H9 (cell line): Measurements from ENCODE around the gene TFIP11. TPM values are rescaled to one million over a fixed set of nuclear protein-coding genes. Genes with fewer than 3 reads are reported as not detected.

Source experiments
- DNase-seq: peaks from one replicate; pipeline ENCODE4 v3.0.0-alpha.2; 2017
- H2AFZ ChIP-seq: one replicate; pipeline ENCODE4 v1.6.1; 2013; ENCODE audit warnings: mild to moderate bottlenecking, low read length, control low read depth, moderate library complexity
- H2AK5ac ChIP-seq: 2 replicates; pipeline ENCODE4 v1.6.1; 2013; ENCODE audit warnings: low read length, control low read depth, mixed read lengths; ENCODE audit not compliant: insufficient read length
- H2BK120ac ChIP-seq: one replicate; pipeline ENCODE4 v1.6.1; 2013; ENCODE audit warnings: low read depth, mild to moderate bottlenecking, low read length, control low read depth, inconsistent platforms; ENCODE audit not compliant: poor library complexity, severe bottlenecking
- H2BK12ac ChIP-seq: 2 replicates; pipeline ENCODE4 v1.6.1; 2013; ENCODE audit warnings: low read length, control low read depth, mixed read lengths, low read depth; ENCODE audit not compliant: insufficient read length
- H2BK15ac ChIP-seq: 2 replicates; pipeline ENCODE4 v1.6.1; 2013; ENCODE audit warnings: low read depth, low read length, control low read depth
- H2BK20ac ChIP-seq: one replicate; pipeline ENCODE4 v1.6.1; 2013; ENCODE audit warnings: low read depth, mild to moderate bottlenecking, low read length, control low read depth, inconsistent platforms; ENCODE audit not compliant: poor library complexity, severe bottlenecking
- H2BK5ac ChIP-seq: 2 replicates; pipeline ENCODE4 v1.6.1; 2013; ENCODE audit warnings: low read length, control low read depth, mixed read lengths; ENCODE audit not compliant: insufficient read length
- H3K14ac ChIP-seq: 2 replicates; pipeline ENCODE4 v1.6.1; 2013; ENCODE audit warnings: low read length, control low read depth; ENCODE audit not compliant: insufficient read depth
- H3K18ac ChIP-seq: 2 replicates; pipeline ENCODE4 v1.6.1; 2013; ENCODE audit warnings: low read depth, mild to moderate bottlenecking, mixed read lengths, low read length, control low read depth; ENCODE audit not compliant: insufficient read length
- H3K23ac ChIP-seq: 2 replicates; pipeline ENCODE4 v1.6.1; 2013; ENCODE audit warnings: low read length, control low read depth, mixed read lengths, low read depth; ENCODE audit not compliant: insufficient read length
- H3K23me2 ChIP-seq: 2 replicates; pipeline ENCODE4 v1.6.1; 2013; ENCODE audit warnings: low read depth, mild to moderate bottlenecking, mixed read lengths, low read length, control low read depth; ENCODE audit not compliant: insufficient read length, poor library complexity, severe bottlenecking
- H3K27ac ChIP-seq: 2 replicates; pipeline ENCODE4 v1.5.1; 2013; ENCODE audit warnings: low read length, control low read depth, mixed read lengths, low read depth; ENCODE audit not compliant: insufficient read length
- H3K27me3 ChIP-seq: 2 replicates; pipeline ENCODE4 v1.6.1; 2013; ENCODE audit warnings: low read length, control low read depth, inconsistent platforms; ENCODE audit not compliant: insufficient read depth
- H3K4ac ChIP-seq: 2 replicates; pipeline ENCODE4 v1.6.1; 2013; ENCODE audit warnings: low read depth, mild to moderate bottlenecking, control low read depth, inconsistent platforms, low read length, moderate library complexity
- H3K4me1 ChIP-seq: 2 replicates; pipeline ENCODE4 v1.6.1; 2013; ENCODE audit warnings: low read length, control low read depth, inconsistent platforms; ENCODE audit not compliant: insufficient read depth
- H3K4me2 ChIP-seq: 2 replicates; pipeline ENCODE4 v1.6.1; 2013; ENCODE audit warnings: low read length, control low read depth, mixed read lengths; ENCODE audit not compliant: insufficient read length, insufficient read depth
- H3K56ac ChIP-seq: 2 replicates; pipeline ENCODE4 v1.6.1; 2013; ENCODE audit warnings: low read depth, mild to moderate bottlenecking, mixed read lengths, low read length, control low read depth; ENCODE audit not compliant: insufficient read length
- H3K79me1 ChIP-seq: 2 replicates; pipeline ENCODE4 v1.6.1; 2013; ENCODE audit warnings: low read depth, mild to moderate bottlenecking, moderate library complexity, low read length, control low read depth, inconsistent platforms; ENCODE audit not compliant: insufficient read depth, poor library complexity, severe bottlenecking
- H3K79me2 ChIP-seq: 2 replicates; pipeline ENCODE4 v1.6.1; 2013; ENCODE audit warnings: low read length, control low read depth, inconsistent platforms; ENCODE audit not compliant: insufficient read depth
- H3K9ac ChIP-seq: 2 replicates; pipeline ENCODE4 v1.6.1; 2013; ENCODE audit warnings: low read length, control low read depth, mixed read lengths; ENCODE audit not compliant: insufficient read length; ENCODE audit errors: extremely low read depth
- H3K9me3 ChIP-seq: one replicate; pipeline ENCODE4 v1.6.1; 2013; ENCODE audit warnings: low read depth, low read length, inconsistent platforms; ENCODE audit not compliant: control insufficient read depth
- H3T11ph ChIP-seq: one replicate; pipeline ENCODE4 v1.6.1; 2013; ENCODE audit warnings: mild to moderate bottlenecking, low read length, control low read depth, inconsistent platforms
- H4K20me1 ChIP-seq: one replicate; pipeline ENCODE4 v1.6.1; 2013; ENCODE audit not compliant: control insufficient read depth, insufficient read length, insufficient read depth
- H4K5ac ChIP-seq: 2 replicates; pipeline ENCODE4 v1.6.1; 2013; ENCODE audit warnings: low read depth, mild to moderate bottlenecking, mixed read lengths, low read length, control low read depth; ENCODE audit not compliant: insufficient read length
- H4K8ac ChIP-seq: replicated peaks from 2 replicates; pipeline ENCODE4 v1.6.1; 2013; ENCODE audit warnings: low read length, control low read depth, mixed read lengths, low read depth; ENCODE audit not compliant: insufficient read length
- H4K91ac ChIP-seq: 2 replicates; pipeline ENCODE4 v1.6.1; 2013; ENCODE audit warnings: low read depth, mild to moderate bottlenecking, moderate library complexity, mixed read lengths, low read length, control low read depth; ENCODE audit not compliant: insufficient read length
- H3K27ac Mint-ChIP-seq, 3 experiments: 2 replicates in 2 of 3; 3 replicates in 1 of 3; pipeline ENCODE4 v1.8.0; 2020 to 2021; ENCODE audit warnings: mixed read lengths in 3 of 3, mild to moderate bottlenecking in 1 of 3, moderate library complexity in 1 of 3
- H3K27me3 Mint-ChIP-seq: 2 replicates; pipeline ENCODE4 v1.8.0; 2021; ENCODE audit warnings: low read depth, mild to moderate bottlenecking, moderate library complexity, mixed read lengths
- H3K36me3 Mint-ChIP-seq, 3 experiments: 2 replicates in 2 of 3; 3 replicates in 1 of 3; pipeline ENCODE4 v1.8.0; 2020 to 2021; ENCODE audit warnings: low read depth in 3 of 3, mixed read lengths in 3 of 3; ENCODE audit not compliant: insufficient read depth in 1 of 3
- H3K4me1 Mint-ChIP-seq, 2 experiments: 2 replicates each; pipeline ENCODE4 v1.8.0; 2020; ENCODE audit warnings: mixed read lengths in 2 of 2
- H3K4me3 Mint-ChIP-seq, 2 experiments: 2 replicates in 1 of 2; 3 replicates in 1 of 2; pipeline ENCODE4 v1.8.0; 2020 to 2021; ENCODE audit warnings: mild to moderate bottlenecking in 2 of 2, mixed read lengths in 2 of 2, moderate library complexity in 1 of 2
- H3K9me3 Mint-ChIP-seq, 2 experiments: 2 replicates in 1 of 2; 3 replicates in 1 of 2; pipeline ENCODE4 v1.8.0; 2020; ENCODE audit warnings: mild to moderate bottlenecking in 2 of 2, mixed read lengths in 2 of 2, moderate library complexity in 1 of 2
- CTCF ChIP-seq: fragments of 200-600 bp; sonication (generic); conservative IDR thresholded peaks from 3 replicates; pipeline ENCODE4 v1.8.0; 2021; ENCODE audit warnings: antibody characterized with exemption, mild to moderate bottlenecking
- WGBS: extraction: QIAGEN DNeasy Blood & Tissue Kit; methylation state at CpG from one replicate; pipeline ENCODE4 v1.1.7; 2013; ENCODE audit warnings: missing lambda C conversion rate, low lambda C conversion rate, mixed read lengths; ENCODE audit not compliant: insufficient read length; ENCODE audit errors: extremely low coverage; 5-methylcytosine and 5-hydroxymethylcytosine counted together
- total RNA-seq: library from RNA; stranded (reverse); gene quantifications from 2 replicates; pipeline ENCODE4 v1.2.1, GENCODE V29; 2021

Gene TFIP11
- total RNA-seq, 1 experiment from 2014 or later, result 36.4 TPM

GRCh38 chr22:26514419-26515161 is 2.3 kb upstream of the TFIP11 start:
- H4K5ac ChIP-seq, result no peak overlapping the region
- no peak overlapping the region for H2BK12ac ChIP-seq
- H3K4me2 ChIP-seq, result no peak overlapping the region
- H2BK20ac ChIP-seq, result no peak overlapping the region
- H3K23me2 ChIP-seq, result peaks cover 10% of the 10 kb centered on the region
- no peak overlapping the region for H4K8ac ChIP-seq
- no peak overlapping the region for H3K9ac ChIP-seq
- H3K14ac ChIP-seq, result no peak overlapping the region
- Mint-ChIP-seq H3K9me3 (no peaks in the 10 kb centered on the region), H3K27me3 (no peaks in the 10 kb centered on the region), H3K36me3 (peaks cover 3 to 10% (median 9%) of the 10 kb centered on the region in 3 experiments; a peak in 5 of 7 replicates), H3K4me1 (peaks cover 20 to 24% of the 10 kb centered on the region in 2 experiments), H3K27ac (no peak overlapping the region), H3K4me3 (no peak overlapping the region)
- no peak for TF ChIP-seq CTCF
- no peak overlapping the region for H3K4ac ChIP-seq
- no peaks in the 10 kb centered on the region for H4K20me1 ChIP-seq
- H2AK5ac ChIP-seq, result no peak overlapping the region
- H3K23ac ChIP-seq, result no peak overlapping the region
- H3K4me1 ChIP-seq, result peaks cover 3% of the 10 kb centered on the region
- no peak overlapping the region for H2AFZ ChIP-seq
- WGBS, result no CpG with 5 or more reads among the region's 12 CpGs
- no peak overlapping the region for H3T11ph ChIP-seq
- H3K79me1 ChIP-seq, result no peaks in the 10 kb centered on the region
- no peaks in the 10 kb centered on the region for H3K27me3 ChIP-seq
- H3K56ac ChIP-seq, result no peak overlapping the region
- DNase-seq, result no peak
- no peak overlapping the region for H3K18ac ChIP-seq
- H3K27ac ChIP-seq, result no peak overlapping the region
- no peak overlapping the region for H2BK15ac ChIP-seq
- H3K9me3 ChIP-seq, result no peaks in the 10 kb centered on the region
- no peak overlapping the region for H2BK120ac ChIP-seq
- no peak overlapping the region for H4K91ac ChIP-seq
- H2BK5ac ChIP-seq, result no peak overlapping the region
- peaks cover 3% of the 10 kb centered on the region; the same call in 1 of the 2 replicates for H3K79me2 ChIP-seq
